Ovary (tissue), 3 donors: ENCODE results near the gene CCDC196.

Experiments
- EP300 ChIP-seq: sonication (generic); formaldehyde crosslinking; IDR thresholded peaks from one replicate; pipeline ENCODE4 v1.6.1; 2017; ENCODE audit warnings: antibody characterized with exemption
- POLR2A ChIP-seq: fragments of 450-650 bp; IDR thresholded peaks from one replicate; pipeline ENCODE4 v1.6.1; 2017; ENCODE audit warnings: antibody characterized with exemption, mild to moderate bottlenecking, moderate library complexity
- TF ChIP-seq, protein P1 (sequence below), 3 donors: fragments of 450-650 bp in 2 of 3; fragments of 200-600 bp in 1 of 3; IDR thresholded peaks; one replicate each; pipeline versions ENCODE4 v1.5.1 to v1.8.0; 2016 to 2022; ENCODE audit warnings: antibody characterized with exemption in 3 of 3, mild to moderate bottlenecking in 1 of 3
- donor health status: DM: no; HTN: no; CAD: no.

DNA sequence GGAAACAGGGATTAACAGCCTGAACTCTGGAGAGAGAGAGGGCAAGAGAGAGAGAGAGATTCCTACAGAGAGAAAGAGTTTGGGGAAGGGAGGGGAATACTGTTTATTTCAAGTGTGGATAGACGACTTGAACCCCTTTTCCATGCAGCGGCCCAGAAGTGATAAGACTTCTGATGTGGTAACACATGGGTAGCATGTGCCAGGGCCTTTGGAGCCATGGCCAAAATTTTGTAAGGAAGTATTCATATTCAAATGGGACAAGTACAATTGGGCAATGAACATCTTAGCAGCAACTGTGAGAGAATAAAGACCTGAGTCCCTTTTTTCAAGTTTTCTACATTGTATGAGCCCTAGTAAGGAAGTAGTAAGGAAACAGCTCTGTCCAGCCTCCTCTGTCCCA, 42.4 kb upstream of the CCDC196 start:
- TF ChIP-seq EP300 = no peak
- TF ChIP-seq, protein P1, sequence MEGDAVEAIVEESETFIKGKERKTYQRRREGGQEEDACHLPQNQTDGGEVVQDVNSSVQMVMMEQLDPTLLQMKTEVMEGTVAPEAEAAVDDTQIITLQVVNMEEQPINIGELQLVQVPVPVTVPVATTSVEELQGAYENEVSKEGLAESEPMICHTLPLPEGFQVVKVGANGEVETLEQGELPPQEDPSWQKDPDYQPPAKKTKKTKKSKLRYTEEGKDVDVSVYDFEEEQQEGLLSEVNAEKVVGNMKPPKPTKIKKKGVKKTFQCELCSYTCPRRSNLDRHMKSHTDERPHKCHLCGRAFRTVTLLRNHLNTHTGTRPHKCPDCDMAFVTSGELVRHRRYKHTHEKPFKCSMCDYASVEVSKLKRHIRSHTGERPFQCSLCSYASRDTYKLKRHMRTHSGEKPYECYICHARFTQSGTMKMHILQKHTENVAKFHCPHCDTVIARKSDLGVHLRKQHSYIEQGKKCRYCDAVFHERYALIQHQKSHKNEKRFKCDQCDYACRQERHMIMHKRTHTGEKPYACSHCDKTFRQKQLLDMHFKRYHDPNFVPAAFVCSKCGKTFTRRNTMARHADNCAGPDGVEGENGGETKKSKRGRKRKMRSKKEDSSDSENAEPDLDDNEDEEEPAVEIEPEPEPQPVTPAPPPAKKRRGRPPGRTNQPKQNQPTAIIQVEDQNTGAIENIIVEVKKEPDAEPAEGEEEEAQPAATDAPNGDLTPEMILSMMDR (IDR thresholded peaks at IDR 0.05) = no peak
- TF ChIP-seq POLR2A = no peak
